GM21360 (cell line): ENCODE results near the gene THEMIS.

Experiments used
- ATAC-seq: cut with Tn5 transposase; IDR thresholded peaks from one replicate; pipeline ENCODE4 v1.9.1; 2021; ENCODE audit warnings: mild to moderate bottlenecking, moderate library complexity; ENCODE audit not compliant: unreplicated experiment

Gene THEMIS

GRCh38 chr6:127864701-127865100 lies 36.2 kb downstream of the THEMIS start:
- no peak for ATAC-seq

DNA sequence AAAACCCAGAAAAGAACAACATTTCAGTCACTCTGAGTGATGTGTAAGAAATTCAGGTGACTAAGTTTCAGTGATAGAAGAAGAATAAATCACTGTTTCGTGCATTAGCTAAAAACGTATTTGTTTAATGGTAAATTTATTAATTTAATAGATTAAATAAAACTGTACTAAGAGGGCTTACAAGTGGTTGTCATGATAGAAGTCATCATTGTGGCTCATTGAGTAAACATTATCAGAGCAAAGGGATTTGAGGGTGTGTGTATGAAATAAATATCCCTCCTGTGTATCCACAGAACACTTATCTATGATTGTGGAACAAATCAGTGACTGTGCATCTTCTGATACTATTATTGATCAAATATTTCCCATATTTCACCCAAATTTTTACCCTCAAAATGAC lies 40.1 kb downstream of the THEMIS start:
- no peak for ATAC-seq

DNA sequence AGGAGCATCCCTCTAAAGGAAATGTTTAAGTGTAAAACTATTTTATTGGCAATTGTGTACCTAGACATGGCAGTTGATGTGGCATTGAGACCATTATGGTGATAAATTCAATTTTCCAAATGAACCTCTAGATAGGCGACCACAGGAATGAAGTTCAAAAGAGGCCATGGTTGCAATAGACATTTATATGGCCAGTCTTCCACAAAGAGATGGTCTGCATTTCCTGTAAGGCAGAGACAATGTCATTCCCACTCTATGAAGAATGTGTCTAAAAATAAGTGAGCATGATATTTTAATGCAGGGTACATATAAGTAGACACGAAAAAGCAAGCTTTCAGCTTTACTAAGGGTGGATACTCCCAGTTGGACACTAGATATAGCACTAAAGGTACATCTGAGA lies 40.9 kb downstream of the THEMIS start:
- ATAC-seq: no peak

DNA sequence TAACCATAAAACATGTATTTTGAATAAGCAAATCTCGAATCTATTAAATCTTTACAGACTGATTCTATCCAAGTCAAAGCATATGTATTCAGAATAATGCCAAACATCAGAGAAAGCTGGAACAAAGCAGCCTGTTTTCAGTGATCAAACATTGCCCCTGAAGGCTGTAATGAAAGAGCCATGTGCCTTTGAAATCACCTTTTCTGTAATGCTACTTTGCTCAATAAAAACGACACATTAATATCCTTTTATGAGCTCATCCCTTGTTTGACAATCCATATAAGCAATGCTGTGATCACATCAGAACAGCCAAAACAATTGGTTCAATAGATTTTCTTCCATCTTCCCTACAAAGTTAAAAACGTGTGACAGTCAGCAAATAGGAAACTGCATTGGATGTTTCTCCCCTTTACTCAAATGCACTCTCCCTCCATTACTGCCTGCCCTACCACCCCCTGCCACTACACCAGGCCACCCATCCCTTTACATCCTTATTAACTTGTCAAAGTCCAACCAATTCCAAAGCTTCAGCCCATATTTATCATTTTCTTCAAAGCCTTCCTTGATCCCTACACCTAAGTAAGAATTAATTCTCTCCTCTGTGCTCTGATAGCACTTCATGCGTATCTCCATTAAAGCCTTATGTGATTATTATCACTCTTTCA lies 42.0 kb downstream of the THEMIS start:
- ATAC-seq: no peak

DNA sequence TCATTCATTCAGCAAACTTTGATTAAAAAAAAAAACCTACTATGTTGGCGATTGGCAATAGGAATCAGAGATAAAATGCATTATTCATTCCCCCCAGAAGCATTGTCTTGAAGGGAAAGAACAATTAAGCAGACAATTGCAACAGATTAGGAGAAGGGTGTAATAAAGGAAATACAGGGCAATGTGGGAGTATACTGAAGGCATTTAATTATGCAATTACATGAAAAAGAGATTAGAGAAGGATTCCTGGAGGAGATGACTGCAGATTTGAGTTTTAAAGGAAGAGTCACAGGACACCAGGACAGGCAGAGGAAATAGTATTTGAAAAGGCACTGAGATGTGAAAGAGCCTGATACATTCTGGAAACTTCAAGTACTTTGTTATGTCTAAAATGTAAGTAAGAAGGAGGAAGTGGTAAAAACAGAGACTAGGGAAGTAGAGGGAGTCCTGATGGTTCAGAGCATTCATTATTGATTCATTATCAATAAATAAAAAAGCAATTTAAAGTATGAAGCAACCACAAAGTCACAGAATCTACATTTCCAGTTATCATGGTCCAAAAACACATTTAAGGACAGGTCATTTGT lies 43.7 kb downstream of the THEMIS start:
- no peak for ATAC-seq

DNA sequence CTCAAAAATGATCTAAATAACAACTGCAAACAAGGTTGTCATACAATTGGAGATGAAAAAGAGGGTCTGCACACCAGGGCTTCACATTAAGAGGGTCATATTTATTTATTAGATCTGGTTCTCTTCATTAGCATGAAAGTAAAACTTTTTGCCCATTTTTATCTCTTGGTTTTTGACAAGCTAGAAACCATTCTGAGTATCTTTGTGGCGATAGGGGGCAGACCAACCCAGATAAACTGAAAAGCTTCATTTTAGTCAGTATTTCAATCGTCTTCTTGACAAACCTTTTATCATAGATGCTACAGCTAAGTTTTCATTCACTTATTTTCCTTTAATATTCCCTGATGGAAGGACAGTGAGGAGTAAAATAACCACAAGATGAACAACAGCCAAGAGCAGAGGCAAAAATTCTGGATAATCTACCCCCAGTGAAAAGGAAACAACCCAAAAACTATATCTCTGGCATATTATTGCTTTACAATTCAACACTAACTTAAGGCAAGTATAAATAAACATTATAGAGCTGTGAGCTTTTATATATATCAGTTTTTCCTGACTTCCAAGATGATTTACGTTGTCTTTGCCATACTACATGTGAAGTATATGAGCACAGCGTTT lies 45.2 kb downstream of the THEMIS start:
- no peak for ATAC-seq

GRCh38 chr6:127854009-127854408 lies 46.8 kb downstream of the THEMIS start:
- no peak for ATAC-seq

DNA sequence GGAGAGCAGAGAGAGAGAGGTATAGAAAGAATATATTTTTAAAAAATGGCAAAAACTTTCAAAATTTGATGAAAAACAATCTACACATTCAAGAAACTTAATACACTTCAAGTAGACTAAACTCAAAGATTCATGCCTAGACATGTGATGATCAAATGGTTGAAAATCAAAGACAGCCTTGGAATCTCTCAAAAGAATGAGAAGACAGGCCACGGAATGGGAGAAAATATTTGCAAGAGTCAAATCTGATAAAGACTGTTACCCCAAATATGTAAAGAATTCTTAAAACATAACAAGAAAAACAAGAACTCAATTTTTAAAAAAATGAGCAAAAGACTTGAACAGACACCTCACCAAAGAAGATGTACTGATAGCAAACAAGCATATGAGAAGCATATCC lies 49.7 kb downstream of the THEMIS start:
- ATAC-seq: no peak

DNA sequence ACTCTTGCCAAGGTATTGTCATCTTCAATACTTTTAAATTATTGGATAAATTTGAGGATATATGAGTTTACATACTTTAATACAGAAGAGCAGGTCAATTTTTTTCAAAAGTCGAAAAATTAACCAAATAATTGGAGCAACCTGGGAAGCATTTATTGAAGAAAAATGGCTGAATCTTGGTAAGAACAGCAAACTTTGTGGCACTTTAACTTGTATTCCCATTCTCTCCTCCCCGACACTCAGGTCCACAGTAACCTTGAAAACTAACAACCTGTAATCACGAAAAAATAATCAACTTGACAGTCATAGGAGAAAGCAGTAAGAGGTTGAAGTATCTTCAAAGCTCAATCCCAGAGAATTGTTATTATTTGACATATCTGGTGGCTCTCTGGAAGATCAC lies 55.6 kb downstream of the THEMIS start:
- no peak for ATAC-seq

DNA sequence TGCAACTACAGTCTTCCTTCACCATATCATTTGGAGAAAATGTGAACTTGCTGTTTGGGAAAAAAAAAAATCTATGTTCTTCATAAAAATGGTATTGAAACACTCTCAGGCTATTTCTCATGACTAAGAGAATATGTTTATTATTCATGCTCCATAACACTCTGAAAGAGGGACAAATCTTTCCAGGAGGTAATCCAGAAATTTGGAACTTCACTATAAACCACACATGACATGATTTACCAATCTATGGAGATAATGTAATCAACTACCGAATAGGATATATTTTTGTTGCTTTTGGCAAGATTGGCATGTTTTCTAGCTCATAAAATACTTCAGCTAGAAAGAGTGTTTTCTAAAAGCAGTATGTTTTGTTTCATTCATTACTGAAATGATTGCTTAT lies 56.3 kb downstream of the THEMIS start:
- no peak for ATAC-seq

DNA sequence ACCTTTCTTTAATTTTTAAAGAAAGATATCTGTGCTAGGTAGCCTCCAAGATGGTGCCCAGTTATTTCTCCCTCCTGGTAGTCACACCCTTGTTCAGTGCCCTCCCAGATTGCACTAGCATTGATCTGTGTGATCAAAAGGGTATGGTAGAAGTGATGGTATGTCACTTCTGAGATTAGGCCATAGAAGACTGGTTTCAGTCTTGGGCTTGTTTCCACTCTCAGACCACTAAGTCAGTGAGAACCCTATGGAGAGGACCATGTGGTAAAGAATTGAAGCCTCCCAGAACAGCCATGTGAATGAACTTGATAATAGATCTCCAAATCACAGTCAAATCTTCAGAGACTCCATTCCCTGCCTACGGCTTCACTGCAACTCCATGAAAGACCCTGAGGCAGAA lies 57.3 kb downstream of the THEMIS start:
- no peak for ATAC-seq

GRCh38 chr6:127842562-127842961 lies 58.3 kb downstream of the THEMIS start:
- ATAC-seq: no peak

DNA sequence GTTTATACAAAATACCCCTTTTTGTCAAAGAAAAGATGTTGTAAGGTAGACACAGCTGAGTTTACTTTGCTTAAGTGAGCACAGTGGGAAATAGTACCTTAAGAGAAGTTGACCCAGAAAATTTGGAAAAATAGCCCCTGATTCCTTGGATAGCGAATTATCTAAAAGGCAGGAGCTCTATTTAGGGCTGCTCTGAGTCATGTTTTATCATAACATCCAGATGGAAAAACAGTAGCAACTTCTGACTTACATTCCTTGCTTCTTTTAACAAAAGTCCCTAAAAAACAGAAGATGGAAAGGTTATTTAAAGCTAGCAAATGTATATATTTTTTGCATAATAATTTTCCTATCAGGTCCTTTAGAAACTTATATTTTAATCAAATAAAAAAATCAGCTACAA lies 59.0 kb downstream of the THEMIS start:
- no peak for ATAC-seq

DNA sequence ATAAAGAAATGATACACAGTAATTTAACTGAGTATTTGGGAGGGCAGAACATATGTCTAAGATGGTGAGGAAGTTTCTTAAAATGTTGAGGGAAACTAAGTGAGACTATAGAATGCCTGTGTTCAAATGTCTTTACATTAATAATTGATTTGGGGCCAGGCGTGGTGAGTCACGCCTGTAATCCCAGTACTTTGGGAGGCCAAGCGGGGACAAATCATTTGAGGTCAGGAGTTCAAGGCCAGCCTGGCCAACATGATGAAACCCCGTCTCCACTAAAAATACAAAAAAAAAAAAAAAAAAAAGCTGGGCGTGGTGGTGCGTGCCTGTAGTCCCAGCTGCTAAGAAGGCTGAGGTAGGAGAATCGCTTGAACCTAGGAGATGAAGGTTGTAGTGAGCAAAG lies 66.7 kb downstream of the THEMIS start:
- no peak for ATAC-seq

GRCh38 chr6:127833336-127833735 lies 67.5 kb downstream of the THEMIS start:
- ATAC-seq: no peak

DNA sequence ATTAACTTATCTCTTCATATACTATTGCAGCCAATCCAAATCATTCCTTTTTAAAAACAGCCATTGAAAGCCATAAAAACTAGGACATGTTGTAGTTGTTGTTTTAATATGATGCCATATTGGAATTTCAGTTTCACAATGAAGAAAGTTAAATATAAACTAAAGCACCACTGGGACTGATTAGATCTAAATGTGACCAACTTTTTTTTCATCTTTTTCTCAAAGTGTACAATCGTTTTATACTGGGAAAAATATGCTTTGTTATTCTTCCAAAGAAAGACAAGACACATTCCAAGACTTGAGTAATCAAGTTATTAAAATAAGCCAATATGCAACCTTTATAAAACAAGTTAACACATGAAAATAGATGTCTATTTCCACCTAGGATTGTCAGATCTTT lies 68.5 kb downstream of the THEMIS start:
- no peak for ATAC-seq

- ATAC-seq: no peak
Observed at GRCh38 chr6:127824061-127824460, 76.8 kb downstream of the THEMIS start.

- ATAC-seq: no peak
Observed at GRCh38 chr6:127821431-127821830, 79.4 kb downstream of the THEMIS start.

- no peak for ATAC-seq
Observed at GRCh38 chr6:127818149-127818548, 82.7 kb downstream of the THEMIS start.

DNA sequence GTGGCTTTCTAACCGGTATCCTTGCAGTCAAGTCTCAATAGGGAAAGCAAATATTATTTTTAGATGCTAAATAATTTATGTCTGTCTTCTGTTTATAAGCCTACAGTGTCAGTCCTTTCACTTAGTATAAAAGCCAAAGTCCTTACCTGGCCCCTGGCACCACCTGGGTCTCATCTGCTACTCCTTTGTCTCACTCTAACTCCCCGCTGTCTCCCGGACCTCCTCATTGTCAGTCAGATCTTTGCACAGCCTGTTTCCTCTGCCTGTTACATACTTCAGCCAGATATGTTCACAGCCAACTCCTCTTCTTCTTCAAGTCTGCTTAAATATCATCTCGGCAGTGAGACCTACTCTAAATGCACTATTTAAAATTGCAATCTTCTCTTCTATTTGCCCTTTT lies 84.2 kb downstream of the THEMIS start:
- ATAC-seq: no peak

GRCh38 chr6:127813699-127814027 lies 87.2 kb downstream of the THEMIS start:
- ATAC-seq: no peak

DNA sequence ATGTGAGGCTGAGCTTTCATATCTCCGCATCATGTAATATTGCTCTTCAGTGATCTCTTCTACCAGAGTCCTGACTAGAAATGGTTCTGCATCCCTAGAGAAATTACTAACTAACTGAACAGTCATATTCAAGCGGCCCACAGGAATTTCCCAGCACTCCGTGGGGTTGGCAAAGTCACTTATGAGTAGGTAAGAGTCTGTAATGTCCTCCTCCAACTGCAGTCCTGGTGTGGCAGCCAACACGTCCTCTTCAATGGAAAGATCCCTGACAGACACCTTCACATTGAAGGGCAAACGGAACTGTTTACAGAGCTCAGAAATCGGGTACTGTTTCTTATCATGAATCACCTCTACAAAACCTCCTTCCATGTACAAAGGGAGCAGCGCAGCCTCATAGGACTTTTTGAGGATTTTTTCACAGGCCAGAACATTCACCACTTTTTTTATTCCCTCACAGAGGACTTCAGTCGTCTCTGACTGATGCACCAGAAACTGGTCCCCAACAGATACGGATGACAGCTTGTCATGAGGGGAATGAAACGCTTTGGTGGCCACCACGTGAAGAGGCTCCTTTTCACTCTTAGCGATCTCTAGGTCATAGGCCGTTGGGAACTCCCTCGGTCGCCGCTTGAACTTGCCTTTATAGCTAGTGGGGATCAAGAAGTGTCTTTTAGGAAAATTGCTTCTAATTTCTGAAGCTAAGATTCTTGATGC lies 87.7 kb downstream of the THEMIS start:
- ATAC-seq: no peak
